IMR-90 (cell line): Measurements from ENCODE around the gene MYO3B. TPM values are rescaled to one million over a fixed set of nuclear protein-coding genes. Genes with fewer than 3 reads are reported as not detected.

Experiments
- ATAC-seq: fragments of 200-7000 bp; cut with Tn5 transposase; 2 replicates; pipeline ENCODE4 v1.9.1; 2020; ENCODE audit warnings: low read depth, mild to moderate bottlenecking, moderate library complexity
- BruUV-seq: library from RNA; stranded (reverse); fragments of 400-500 nt; replicated peaks from 2 replicates; lab custom pipeline; 2021; lab: Mats Ljungman, UMichigan
- CTCF ChIA-PET: fragments of 300-600 bp; formaldehyde crosslinking; extraction: SDS; loops from one replicate; lab custom pipeline; 2021; ENCODE audit warnings: antibody characterized with exemption; lab: Yijun Ruan, JAX
- POLR2A ChIA-PET: fragments of 300-600 bp; sonication (Branson Sonifier 250); formaldehyde crosslinking; loops from one replicate; lab custom pipeline; 2022; ENCODE audit warnings: antibody characterized with exemption; ENCODE audit not compliant: unreplicated experiment; lab: Charles Lee
- DNase-seq: peaks from one replicate; pipeline ENCODE4 v3.0.0; 2013
- H2AFZ ChIP-seq: replicated peaks from 2 replicates; pipeline ENCODE3; 2013; ENCODE audit warnings: low read length, mild to moderate bottlenecking; ENCODE audit not compliant: poor library complexity
- H2AK5ac ChIP-seq: 2 replicates; pipeline ENCODE4 v1.6.1; 2013; ENCODE audit warnings: low read depth, low read length, inconsistent platforms
- H2AK9ac ChIP-seq: replicated peaks from 2 replicates; pipeline ENCODE3; 2013; ENCODE audit warnings: mild to moderate bottlenecking, low read depth, low read length, moderate library complexity; ENCODE audit not compliant: poor library complexity
- H2BK120ac ChIP-seq: 2 replicates; pipeline ENCODE4 v1.6.1; 2013; ENCODE audit warnings: low read depth, low read length, inconsistent platforms
- H2BK15ac ChIP-seq: 3 replicates; pipeline ENCODE4 v1.6.1; 2013; ENCODE audit warnings: low read depth, low read length, inconsistent platforms
- H2BK20ac ChIP-seq: 2 replicates; pipeline ENCODE4 v1.6.1; 2013; ENCODE audit warnings: low read depth, mild to moderate bottlenecking, inconsistent platforms, low read length, moderate library complexity
- H2BK5ac ChIP-seq: 2 replicates; pipeline ENCODE4 v1.6.1; 2013; ENCODE audit warnings: mild to moderate bottlenecking, low read depth, low read length, inconsistent platforms; ENCODE audit not compliant: poor library complexity, severe bottlenecking
- H3K14ac ChIP-seq: replicated peaks from 2 replicates; pipeline ENCODE4 v1.6.1; 2013; ENCODE audit warnings: low read depth, low read length, inconsistent platforms
- H3K18ac ChIP-seq: 2 replicates; pipeline ENCODE4 v1.6.1; 2013; ENCODE audit warnings: low read depth, low read length, control low read depth
- H3K23ac ChIP-seq: 2 replicates; pipeline ENCODE4 v1.6.1; 2013; ENCODE audit warnings: low read depth, low read length, inconsistent platforms
- H3K27ac ChIP-seq: 2 replicates; pipeline ENCODE4 v1.5.1; 2013; ENCODE audit warnings: mild to moderate bottlenecking, control low read depth, low read length; ENCODE audit not compliant: insufficient read depth
- H3K27me3 ChIP-seq: 2 replicates; pipeline ENCODE4 v1.6.1; 2013; ENCODE audit warnings: low read length; ENCODE audit not compliant: control insufficient read depth, insufficient read depth
- H3K36me3 ChIP-seq: 2 replicates; pipeline ENCODE4 v1.6.1; 2013; ENCODE audit warnings: low read length, mixed read lengths; ENCODE audit not compliant: control insufficient read depth, insufficient read depth
- H3K4ac ChIP-seq: 2 replicates; pipeline ENCODE4 v1.6.1; 2013; ENCODE audit warnings: low read depth, low read length, inconsistent platforms
- H3K4me1 ChIP-seq: 2 replicates; pipeline ENCODE4 v1.6.1; 2013; ENCODE audit warnings: low read length, mixed read lengths; ENCODE audit not compliant: control insufficient read depth, insufficient read depth
- H3K4me2 ChIP-seq: 2 replicates; pipeline ENCODE4 v1.6.1; 2013; ENCODE audit warnings: low read depth, mild to moderate bottlenecking, control low read depth, low read length, moderate library complexity
- H3K4me3 ChIP-seq: 2 replicates; pipeline ENCODE4 v1.5.1; 2013; ENCODE audit warnings: low read depth, mild to moderate bottlenecking, control low read depth, low read length, moderate library complexity; ENCODE audit not compliant: insufficient read depth
- H3K56ac ChIP-seq: 2 replicates; pipeline ENCODE4 v1.6.1; 2013; ENCODE audit warnings: low read length, inconsistent platforms; ENCODE audit not compliant: insufficient read depth; ENCODE audit errors: extremely low read depth
- H3K79me1 ChIP-seq, 2 experiments: 2 replicates each; pipeline ENCODE4 v1.6.1; 2013; ENCODE audit warnings: low read length in 2 of 2, inconsistent platforms in 1 of 2, low read depth in 1 of 2
- H3K9ac ChIP-seq: 2 replicates; pipeline ENCODE4 v1.6.1; 2013; ENCODE audit warnings: low read depth, low read length, control low read depth
- H3K9me1 ChIP-seq: 2 replicates; pipeline ENCODE4 v1.6.1; 2013; ENCODE audit warnings: low read length, inconsistent platforms; ENCODE audit not compliant: insufficient read depth
- H3K9me3 ChIP-seq: 2 replicates; pipeline ENCODE4 v1.6.1; 2013; ENCODE audit warnings: low read length; ENCODE audit not compliant: control insufficient read depth, insufficient read depth
- H4K20me1 ChIP-seq: 2 replicates; pipeline ENCODE4 v1.6.1; 2013; ENCODE audit warnings: low read length, inconsistent platforms; ENCODE audit not compliant: insufficient read depth
- H4K5ac ChIP-seq: 2 replicates; pipeline ENCODE4 v1.6.1; 2013; ENCODE audit warnings: mild to moderate bottlenecking, low read depth, low read length, control low read depth
- H4K8ac ChIP-seq, 2 experiments: 2 replicates each; pipeline ENCODE4 v1.6.1; 2013; ENCODE audit warnings: low read depth in 2 of 2, low read length in 2 of 2, control low read depth in 1 of 2, inconsistent platforms in 1 of 2
- H4K91ac ChIP-seq: 2 replicates; pipeline ENCODE4 v1.6.1; 2013; ENCODE audit warnings: low read depth, low read length, inconsistent platforms; ENCODE audit not compliant: insufficient read depth
- BHLHE40 ChIP-seq: fragments of 150-350 bp; IDR thresholded peaks from 2 replicates; pipeline ENCODE4 v1.6.1; 2016; ENCODE audit warnings: mild to moderate bottlenecking, low read depth, low read length
- CEBPB ChIP-seq: IDR thresholded peaks from 2 replicates; pipeline ENCODE4 v1.6.1; 2012; ENCODE audit warnings: low read depth, low read length, improper control_type of control experiment
- CHD1 ChIP-seq: IDR thresholded peaks from 2 replicates; pipeline ENCODE4 v1.6.1; 2012; ENCODE audit warnings: low read depth, low read length, improper control_type of control experiment
- CTCF ChIP-seq: conservative IDR thresholded peaks from 2 replicates; pipeline ENCODE4 v1.5.1; 2012; ENCODE audit warnings: mild to moderate bottlenecking, low read depth, low read length, improper control_type of control experiment
- ELK1 ChIP-seq: fragments of 150-350 bp; IDR thresholded peaks from 2 replicates; pipeline ENCODE4 v1.6.1; 2016; ENCODE audit warnings: low read depth, mild to moderate bottlenecking, low read length, moderate library complexity, borderline replicate concordance
- FOS ChIP-seq: fragments of 150-350 bp; IDR thresholded peaks from 2 replicates; pipeline ENCODE4 v1.6.1; 2016; ENCODE audit warnings: low read depth, low read length
- MAFK ChIP-seq: IDR thresholded peaks from 2 replicates; pipeline ENCODE4 v1.6.1; 2012; ENCODE audit warnings: low read depth, low read length, improper control_type of control experiment
- MAZ ChIP-seq: IDR thresholded peaks from 2 replicates; pipeline ENCODE4 v1.6.1; 2012; ENCODE audit warnings: low read depth, mild to moderate bottlenecking, low read length, improper control_type of control experiment, moderate library complexity, borderline replicate concordance
- MXI1 ChIP-seq: IDR thresholded peaks from 2 replicates; pipeline ENCODE4 v1.6.1; 2012; ENCODE audit warnings: low read depth, mild to moderate bottlenecking, low read length, moderate library complexity, borderline replicate concordance
- NFE2L2 ChIP-seq: fragments of 150-350 bp; IDR thresholded peaks from 2 replicates; pipeline ENCODE4 v1.6.1; 2016; ENCODE audit warnings: low read depth, mild to moderate bottlenecking, low read length
- POLR2A ChIP-seq: IDR thresholded peaks from 2 replicates; pipeline ENCODE4 v1.6.1; 2012; ENCODE audit warnings: mild to moderate bottlenecking, low read depth, low read length
- RAD21 ChIP-seq: IDR thresholded peaks from 2 replicates; pipeline ENCODE4 v1.6.1; 2012; ENCODE audit warnings: low read length, improper control_type of control experiment
- RCOR1 ChIP-seq: IDR thresholded peaks from 2 replicates; pipeline ENCODE4 v1.6.1; 2012; ENCODE audit warnings: mild to moderate bottlenecking, low read length, improper control_type of control experiment; ENCODE audit not compliant: insufficient replicate concordance
- RFX5 ChIP-seq: IDR thresholded peaks from 2 replicates; pipeline ENCODE4 v1.8.0; 2012; ENCODE audit warnings: low read depth, mild to moderate bottlenecking, low read length, moderate library complexity
- SMC3 ChIP-seq: fragments of 150-350 bp; IDR thresholded peaks from 2 replicates; pipeline ENCODE4 v1.6.1; 2016; ENCODE audit warnings: low read depth, mild to moderate bottlenecking, antibody characterized with exemption, low read length, moderate library complexity
- USF2 ChIP-seq: fragments of 150-350 bp; IDR thresholded peaks from 2 replicates; pipeline ENCODE4 v1.6.1; 2017; ENCODE audit warnings: mild to moderate bottlenecking, antibody characterized with exemption, low read length, low read depth
- WGBS, 2 experiments: methylation state at CpG; one replicate each; pipeline versions ENCODE4 v1.1.5 to v1.1.7; 2013; ENCODE audit warnings: missing lambda C conversion rate in 2 of 2; ENCODE audit not compliant: insufficient read length in 1 of 2; ENCODE audit errors: extremely low coverage in 2 of 2; 5-methylcytosine and 5-hydroxymethylcytosine counted together
- dilution Hi-C: fragments of 300-500 bp; cut with HindIII; formaldehyde crosslinking; loops from one replicate; pipeline ENCODE4 v1.14.3; 2018; ENCODE audit warnings: low sequenced_read_pairs; ENCODE audit not compliant: unreplicated experiment
- in situ Hi-C: fragments of 300-500 bp; cut with MboI; formaldehyde crosslinking; loops from 3 replicates; pipeline ENCODE4 v1.14.3; 2019; ENCODE audit warnings: low sequenced_read_pairs, inconsistent platforms, mixed read lengths
- intact Hi-C: fragments of 100-400 bp; cut with micrococcal nuclease; formaldehyde crosslinking; loops from 2 replicates; pipeline ENCODE4 v1.10.0; 2022
- polyA plus RNA-seq, 3 experiments: library from polyadenylated mRNA; depleted of rRNA; stranded (reverse); fragments of >200 nt; gene quantifications; 2 replicates each; pipeline ENCODE4 v1.2.3, GENCODE V29; 2012; ENCODE audit warnings: low replicate concordance in 1 of 3
- total RNA-seq: library from RNA; depleted of rRNA; stranded (reverse); fragments of >200 nt; gene quantifications from 2 replicates; pipeline ENCODE4 v1.2.3, GENCODE V29; 2012

MYO3B gene
- total and polyA plus RNA-seq, 2 of the 4 experiments (the other 2 are of a cell fraction), result 0.02 TPM; not detected in 1

GRCh38 chr2:170404846-170405245, 226.9 kb downstream of the MYO3B start:
- no peaks in the 10 kb centered on the region for H3K79me1 ChIP-seq
- H3K36me3 ChIP-seq, result no peaks in the 10 kb centered on the region
- H2BK20ac ChIP-seq, result no peak overlapping the region
- WGBS, 2 experiments, result no CpG with 5 or more reads among the region's 3 CpGs
- H3K9me3 ChIP-seq, result no peaks in the 10 kb centered on the region
- H3K9me1 ChIP-seq, result no peaks in the 10 kb centered on the region
- no peak overlapping the region for H4K8ac ChIP-seq
- no peak overlapping the region for H3K4me2 ChIP-seq
- H3K18ac ChIP-seq, result no peak overlapping the region
- dilution Hi-C loops, result loop anchor here (25.0 kb wide), 1 partner anchor 407 kb away; the partner anchor contains the start of gene GAD1
- no peak overlapping the region for H2BK5ac ChIP-seq
- no peak overlapping the region for H3K23ac ChIP-seq
- ChIA-PET POLR2A (no interaction called here), CTCF (no interaction called here)
- no peak overlapping the region for H2BK15ac ChIP-seq
- H4K91ac ChIP-seq, result no peak overlapping the region
- intact Hi-C loops, result loop anchor here (5.0 to 10.0 kb wide), 2 partner anchors 300 to 953 kb away; no protein-coding TSS in a partner anchor
- no peak overlapping the region for H2AK9ac ChIP-seq
- no peak overlapping the region for H3K27ac ChIP-seq
- H3K56ac ChIP-seq, result no peak overlapping the region
- no peaks in the 10 kb centered on the region for H4K20me1 ChIP-seq
- no peak overlapping the region for H4K5ac ChIP-seq
- H3K14ac ChIP-seq, result no peak overlapping the region
- H2AK5ac ChIP-seq, result no peak overlapping the region
- H3K4me3 ChIP-seq, result no peak overlapping the region
- no TSS peak for BruUV-seq
- no peaks in the 10 kb centered on the region; the same call in 1 of the 2 replicates for H3K27me3 ChIP-seq
- H3K4me1 ChIP-seq, result no peaks in the 10 kb centered on the region
- H2BK120ac ChIP-seq, result no peak overlapping the region
- TF ChIP-seq USF2 (no peak), RCOR1 (no peak), CHD1 (no peak), BHLHE40 (no peak), MXI1 (no peak), MAFK (no peak), RAD21 (no peak), SMC3 (no peak), CEBPB (no peak), ELK1 (no peak), CTCF (no peak), POLR2A (no peak), NFE2L2 (no peak), RFX5 (no peak), MAZ (no peak), FOS (no peak)
- H3K4ac ChIP-seq, result no peak overlapping the region
- no peak overlapping the region for H3K9ac ChIP-seq
- in situ Hi-C loops, result loop anchor here (10.0 kb wide), 1 partner anchor 410 kb away; the partner anchor contains the start of gene GAD1
- ATAC-seq (no peak), DNase-seq (no peak)
- no peak overlapping the region for H2AFZ ChIP-seq
